Amniotic stem cell (primary cell): Measurements from ENCODE around the gene TRERF1.

Experiments used
- DNase-seq: peaks from one replicate; lab custom pipeline; 2025; lab: John Stamatoyannopoulos, UW

Gene TRERF1

DNA sequence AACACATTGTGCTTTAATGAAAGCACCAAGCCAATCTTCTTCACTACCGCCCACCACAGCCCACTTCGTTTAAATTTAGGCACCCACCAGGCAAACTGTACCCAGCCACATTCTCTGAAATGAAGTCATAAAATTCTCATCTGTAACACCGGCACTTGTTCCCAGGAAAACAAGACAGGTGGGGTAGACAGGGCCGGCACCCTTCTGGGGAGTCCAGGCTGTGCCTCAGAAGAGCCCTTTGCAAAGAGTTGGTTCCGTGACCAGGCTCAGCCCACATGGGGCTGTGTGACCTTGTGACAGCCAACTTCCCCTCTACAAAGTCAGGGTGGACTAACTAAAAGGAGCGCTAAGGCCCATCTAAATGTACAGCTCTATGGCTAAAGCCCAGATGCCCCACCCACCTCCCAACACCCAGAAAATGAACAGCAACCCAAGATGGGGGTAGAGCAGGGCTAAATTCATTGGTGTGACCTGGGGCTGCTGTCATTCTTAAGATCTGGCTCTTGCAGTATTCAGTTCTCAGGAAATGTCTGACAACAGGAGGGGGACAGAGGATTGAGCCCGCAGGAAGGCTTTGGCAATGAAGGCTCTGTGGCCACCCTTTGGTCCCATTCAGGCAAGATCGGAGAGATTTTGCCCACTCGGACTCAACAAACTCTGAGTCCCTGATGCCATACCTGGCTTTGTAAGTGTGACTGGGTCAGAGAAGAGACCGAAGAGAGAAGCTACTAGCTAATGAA, 56.7 kb downstream of the TRERF1 start:
- no peak for DNase-seq

DNA sequence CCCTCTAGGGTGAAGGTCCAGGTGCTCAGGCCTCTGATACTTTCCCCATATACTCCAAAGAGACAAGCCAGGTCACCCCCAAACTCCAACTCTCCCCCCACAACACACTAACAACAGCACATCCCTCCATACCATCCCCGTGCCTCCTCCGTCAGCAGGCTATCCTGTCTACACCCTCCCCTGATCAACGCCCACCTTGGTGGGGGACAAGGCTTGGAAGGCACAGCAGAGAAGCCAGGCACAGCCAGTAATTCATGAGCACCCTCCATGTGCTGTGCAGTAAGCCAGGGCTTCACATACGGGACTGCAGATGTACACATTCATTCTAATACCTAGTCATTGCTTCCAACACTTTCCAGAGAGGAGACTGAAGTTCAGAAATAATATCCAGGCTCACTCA, 57.6 kb downstream of the TRERF1 start:
- no peak for DNase-seq

DNA sequence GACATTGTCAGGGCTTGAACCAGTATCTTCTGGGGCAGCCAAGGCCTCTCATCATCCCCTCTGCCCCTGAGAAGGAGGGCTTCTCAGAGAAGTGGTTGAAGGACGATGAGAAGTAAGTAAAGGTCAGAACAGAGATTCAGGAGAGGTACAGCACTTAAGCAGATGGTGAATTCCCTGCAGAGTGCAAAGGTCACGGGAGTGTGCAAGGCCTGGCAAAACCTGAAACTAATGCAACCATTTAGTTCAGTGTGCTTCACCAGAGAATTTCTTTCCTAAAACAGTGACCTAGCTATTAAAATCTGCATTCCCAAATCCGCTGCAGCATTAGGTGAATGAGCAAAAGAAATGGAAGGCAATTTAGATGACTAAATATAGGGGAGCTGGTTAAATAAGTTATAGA, 58.4 kb downstream of the TRERF1 start:
- no peak for DNase-seq

DNA sequence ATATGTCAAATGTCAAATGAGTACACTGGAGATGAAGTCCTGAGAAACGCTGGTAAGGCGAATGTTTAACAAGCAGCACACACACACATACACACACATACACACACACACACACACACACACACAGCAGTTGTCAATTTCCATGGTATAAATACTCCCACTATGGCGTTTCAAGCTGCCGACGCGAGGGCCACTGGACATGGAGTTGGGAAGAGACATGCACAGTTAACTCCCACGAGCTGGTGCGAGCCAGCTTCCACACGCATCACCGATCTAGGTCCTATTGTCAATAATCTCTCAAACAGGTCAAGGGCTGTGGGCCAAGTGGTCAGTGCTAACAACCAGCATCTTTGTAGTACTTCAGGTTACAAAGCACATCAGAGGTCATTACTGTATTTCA, 58.9 kb downstream of the TRERF1 start:
- DNase-seq, result no peak

DNA sequence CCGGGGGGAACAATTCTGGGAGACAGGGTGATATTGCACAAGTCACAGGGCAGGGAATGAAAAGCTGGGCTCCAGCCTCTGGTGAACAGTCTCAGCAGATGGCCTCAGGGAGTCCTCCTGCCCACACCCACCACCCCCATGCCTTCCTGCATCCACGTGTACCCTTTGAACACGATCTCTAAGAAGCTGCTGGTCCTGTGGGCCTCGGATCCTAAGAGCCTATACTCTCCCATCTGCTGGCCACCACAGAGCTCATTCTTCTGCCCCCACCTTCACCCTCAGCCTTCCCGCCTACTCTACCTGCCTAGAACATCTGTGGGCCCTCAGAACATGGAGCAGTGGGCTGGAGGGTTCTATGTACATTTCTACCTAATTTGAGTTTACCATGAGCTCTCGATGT, 60.3 kb downstream of the TRERF1 start:
- DNase-seq, result no peak

DNA sequence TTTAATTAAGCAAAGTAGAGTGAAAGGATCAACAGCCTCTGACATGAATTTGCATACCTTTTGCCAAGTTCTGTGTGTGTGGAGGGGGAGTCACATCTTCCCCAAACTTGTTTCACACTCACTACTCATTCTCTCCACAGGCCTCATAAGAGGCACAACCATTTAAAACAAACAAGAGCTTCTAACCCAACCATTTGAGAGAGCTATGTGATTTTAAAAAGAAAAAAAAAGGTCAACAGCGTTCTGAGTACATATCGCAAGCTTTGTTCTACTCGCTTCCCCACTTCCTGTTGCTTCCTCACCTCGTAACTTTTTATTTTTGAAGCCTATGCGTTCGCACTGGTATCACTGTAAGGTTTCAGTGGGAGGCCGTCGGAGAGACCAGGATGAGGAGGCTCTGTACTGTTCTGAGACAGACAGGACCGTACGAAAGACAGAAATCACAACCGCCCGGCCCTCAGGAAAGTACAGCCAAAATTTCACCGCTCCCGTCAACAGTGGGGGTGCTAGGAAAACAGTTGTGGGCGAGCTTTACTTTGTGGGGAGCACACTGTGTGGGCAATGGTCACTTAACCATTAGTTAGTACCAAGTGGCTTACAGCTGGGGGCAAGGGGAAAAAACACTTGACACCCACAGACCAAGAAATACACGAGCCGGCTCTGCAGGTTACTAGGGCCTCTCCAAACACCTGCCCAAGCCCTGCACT, 61.3 kb downstream of the TRERF1 start:
- DNase-seq, result no peak

DNA sequence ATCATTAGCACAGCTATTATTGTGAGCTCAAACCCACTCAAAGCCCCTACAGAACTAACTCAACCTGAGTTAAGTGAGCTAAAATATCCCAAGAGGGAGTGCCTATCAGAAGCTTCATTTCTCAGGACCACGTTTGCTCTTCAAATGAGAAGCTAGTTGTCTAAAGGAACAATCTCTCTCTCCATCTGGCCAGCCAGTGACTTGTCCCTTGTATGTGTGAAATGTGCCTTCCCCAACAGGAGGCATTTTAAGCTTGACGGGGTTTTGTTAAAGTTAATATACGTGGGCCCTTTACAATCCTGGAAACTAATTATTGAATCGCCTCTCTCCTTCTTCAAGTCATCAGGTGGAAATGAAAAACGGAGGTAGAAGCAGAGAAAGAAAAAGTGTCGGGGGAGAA, 62.0 kb downstream of the TRERF1 start:
- no peak for DNase-seq

DNA sequence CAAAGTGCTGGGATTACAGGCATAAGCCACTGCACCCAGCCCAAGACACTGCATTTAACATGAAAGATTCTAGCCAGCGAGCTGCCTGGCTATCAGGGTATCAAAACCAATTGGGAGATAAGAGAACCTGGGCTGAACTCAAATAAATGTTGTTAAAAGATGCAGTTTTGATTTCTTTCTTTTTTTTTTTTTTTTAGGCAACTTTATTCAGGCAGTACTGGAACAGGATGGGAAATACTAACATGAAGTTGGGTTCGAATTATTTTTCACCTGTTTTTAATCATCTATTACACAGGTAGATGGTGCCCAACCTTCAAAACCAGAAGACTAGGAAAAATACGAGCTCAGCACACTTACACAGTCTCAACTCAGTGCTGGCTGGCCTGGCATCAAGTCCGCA, 63.7 kb downstream of the TRERF1 start:
- DNase-seq, result no peak

DNA sequence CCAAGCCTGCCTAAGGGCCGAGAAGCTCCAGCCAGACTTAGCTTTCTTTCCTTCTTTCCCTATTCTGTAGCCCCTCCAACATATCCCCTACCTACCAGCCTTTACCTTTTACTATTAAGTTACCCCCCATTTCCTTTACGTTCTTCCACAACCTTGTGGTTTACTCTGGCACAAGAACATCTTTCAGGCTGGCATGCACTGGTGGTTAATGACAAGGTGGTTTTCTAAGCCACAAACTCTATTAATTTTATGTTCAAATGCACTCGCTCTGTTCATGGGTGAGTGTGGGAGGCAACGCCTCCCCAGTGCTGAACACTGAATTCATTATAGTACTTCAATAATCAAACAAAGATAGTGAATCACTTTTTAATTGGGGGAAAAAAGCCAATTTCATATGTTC, 64.4 kb downstream of the TRERF1 start:
- no peak for DNase-seq

DNA sequence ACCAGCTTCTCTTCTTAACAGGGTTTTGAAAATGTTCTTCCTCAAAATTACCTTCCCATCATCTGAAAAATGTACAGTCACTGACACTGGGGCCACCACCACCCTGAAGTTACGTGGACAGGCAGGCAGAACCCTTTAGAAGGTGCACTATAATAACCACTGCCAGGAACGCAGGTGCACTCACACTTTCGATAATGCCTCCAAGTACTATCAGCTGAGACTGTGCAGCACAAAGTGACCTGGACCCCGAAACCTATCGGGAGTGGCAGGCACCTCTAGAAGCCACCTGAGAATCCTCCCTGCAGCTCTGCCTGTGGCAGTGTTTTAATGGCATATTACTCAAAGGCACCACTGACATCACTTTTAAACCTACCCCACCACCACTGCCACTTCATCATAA, 66.4 kb downstream of the TRERF1 start:
- no peak for DNase-seq

DNA sequence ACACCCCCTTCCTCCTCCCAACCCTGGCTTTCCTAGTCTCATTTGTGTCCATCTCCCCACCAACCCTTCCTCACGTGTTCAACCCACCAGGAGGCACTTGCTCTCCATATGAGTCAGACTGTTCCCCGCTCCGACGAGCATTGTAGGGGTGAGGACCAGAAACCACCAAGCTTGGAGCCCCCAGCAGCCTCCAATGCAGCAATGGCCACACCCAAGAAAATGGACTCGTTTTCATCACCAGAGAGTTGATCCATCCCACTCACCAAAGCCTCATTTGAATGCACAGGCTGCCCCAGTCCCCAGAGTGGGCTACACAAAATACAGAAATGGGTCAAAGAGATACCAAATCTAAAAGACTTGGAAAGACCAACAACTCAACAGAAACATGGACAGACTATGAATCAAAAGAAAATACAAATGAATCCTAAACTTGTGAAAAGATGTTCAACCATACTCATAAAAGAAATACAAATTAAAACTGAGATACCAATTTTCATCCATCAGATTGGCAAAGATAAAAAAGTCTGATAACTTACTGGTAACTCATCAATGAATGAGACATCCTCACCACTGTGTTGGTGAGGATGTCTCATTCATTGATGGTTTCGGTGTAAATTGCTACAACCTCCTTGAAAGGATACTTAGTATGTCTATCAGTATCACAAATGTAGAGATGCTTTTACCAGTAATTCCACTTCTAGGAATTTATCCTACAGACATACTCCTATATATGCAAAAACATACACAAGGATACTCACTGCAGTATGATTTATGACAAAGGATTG, 68.1 kb downstream of the TRERF1 start:
- DNase-seq, result no peak

DNA sequence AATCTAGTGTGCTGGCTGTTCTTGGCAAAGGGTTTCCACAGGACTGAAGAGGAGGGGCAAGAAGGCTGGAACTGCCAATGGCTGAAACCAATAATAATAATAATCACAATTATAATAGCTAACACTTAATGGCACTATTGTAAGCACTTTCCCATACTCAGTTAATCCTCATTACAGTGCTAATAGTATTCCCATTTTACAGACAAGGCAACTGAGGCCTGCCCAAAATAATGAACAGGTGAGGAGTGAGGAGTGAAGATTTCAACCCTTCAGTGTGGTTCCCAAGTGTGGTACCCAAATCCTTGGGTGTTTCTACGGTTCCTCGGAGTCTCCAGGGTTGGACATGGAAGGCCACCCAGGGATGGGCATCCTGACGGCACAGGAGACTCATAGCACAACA, 69.9 kb downstream of the TRERF1 start:
- no peak for DNase-seq

DNA sequence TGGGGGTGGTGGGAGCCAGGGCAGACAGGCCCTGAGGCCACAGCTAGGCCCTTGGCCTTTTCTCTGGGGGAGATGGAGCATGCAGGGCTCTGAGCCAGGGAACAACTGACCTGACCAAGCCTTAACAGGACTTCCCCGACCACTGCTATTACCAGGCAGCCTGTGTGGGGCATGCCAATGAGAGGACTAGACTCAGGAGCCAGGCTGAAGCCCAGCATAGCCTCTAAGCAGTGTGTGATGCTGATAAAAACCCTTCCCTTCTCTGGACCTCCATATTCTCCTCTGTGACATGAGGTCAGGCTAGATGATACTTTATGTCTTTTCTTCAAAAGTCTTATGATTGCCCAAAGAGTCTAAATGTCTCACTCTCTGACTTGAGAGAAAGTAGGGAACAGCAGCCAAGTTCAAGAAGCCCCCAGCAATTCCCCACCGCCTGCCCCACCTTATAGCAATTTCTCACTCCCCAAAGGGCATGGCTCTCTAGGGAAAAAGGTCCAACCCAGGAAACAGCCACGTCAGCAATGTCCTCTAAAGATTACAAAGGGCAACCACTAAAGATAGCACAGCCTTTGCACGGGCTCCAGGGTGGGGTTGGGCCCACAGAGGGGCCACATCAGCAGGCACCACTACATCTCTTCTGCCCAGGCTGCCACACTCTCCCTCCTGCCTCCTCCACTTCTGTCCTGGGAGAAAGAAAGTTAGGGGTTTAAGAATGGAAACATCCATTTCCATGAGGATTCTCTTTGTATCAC, 71.3 kb downstream of the TRERF1 start:
- no peak for DNase-seq

DNA sequence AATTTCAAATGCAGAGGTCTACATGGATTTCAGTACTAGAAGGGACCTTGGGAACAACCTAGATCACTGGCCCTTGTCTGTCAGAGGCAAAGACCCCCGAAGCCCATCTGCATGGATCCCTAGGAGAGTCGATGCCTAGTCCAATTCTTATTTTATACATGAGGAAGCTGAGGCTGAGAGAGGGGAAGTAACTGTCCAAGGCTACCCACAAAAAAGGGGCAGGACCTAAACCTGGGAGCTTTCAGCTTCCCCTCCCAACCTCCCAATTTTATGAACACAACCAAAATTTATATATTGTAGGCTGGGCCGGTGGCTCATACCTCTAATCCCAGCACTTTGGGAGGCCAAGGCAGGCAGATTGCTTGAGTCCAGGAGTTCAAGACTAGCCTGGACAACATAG, 73.2 kb downstream of the TRERF1 start:
- no peak for DNase-seq

DNA sequence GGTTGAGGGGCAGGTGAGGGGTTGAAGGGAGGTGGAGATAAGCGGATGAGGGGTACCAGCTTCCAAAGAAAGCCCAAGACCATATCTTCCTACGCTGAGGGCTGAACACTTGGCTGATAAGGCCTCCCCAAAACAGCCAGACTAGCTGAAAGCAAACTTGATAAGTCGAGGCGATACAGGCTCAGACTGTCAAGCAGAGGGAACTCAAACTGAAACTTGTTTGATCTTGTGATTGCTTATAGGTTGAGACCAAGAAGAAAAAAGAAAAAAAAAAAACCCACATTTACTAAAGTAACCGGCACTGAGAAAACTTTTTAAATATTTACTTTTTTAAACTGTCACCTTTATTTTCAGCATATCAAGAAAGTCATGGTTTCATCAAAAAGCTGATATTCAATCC, 73.6 kb downstream of the TRERF1 start:
- DNase-seq, result no peak

DNA sequence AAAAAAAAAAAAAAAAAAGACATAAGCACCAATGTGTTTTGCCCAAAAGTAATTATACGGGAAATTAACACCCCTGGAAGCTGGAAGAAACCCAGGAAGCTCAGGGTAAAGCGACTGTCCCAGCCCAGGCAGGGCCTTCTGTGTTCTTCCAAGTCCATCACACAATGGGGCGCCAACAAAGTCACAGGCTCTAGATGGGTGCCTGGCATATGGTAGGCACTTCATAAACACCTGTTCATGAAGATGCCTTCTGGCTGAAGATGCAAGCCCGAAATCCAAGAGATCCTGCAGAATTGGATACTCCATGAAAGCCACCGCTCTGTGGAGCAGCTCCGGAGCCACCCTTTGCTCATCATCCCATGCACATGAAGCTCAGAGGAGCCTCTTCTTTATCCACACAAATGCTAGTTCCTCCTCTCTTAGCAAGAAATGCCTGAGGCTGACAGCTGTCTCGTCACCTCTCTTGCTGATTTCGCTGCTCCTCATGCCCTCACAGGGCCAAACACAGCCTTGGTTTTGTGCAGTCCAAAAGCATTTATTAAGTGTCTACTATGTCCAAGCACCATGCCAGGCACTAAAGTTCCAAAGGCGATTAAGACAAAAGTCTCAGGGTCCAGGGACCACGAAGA, 76.6 kb downstream of the TRERF1 start:
- DNase-seq, result no peak

DNA sequence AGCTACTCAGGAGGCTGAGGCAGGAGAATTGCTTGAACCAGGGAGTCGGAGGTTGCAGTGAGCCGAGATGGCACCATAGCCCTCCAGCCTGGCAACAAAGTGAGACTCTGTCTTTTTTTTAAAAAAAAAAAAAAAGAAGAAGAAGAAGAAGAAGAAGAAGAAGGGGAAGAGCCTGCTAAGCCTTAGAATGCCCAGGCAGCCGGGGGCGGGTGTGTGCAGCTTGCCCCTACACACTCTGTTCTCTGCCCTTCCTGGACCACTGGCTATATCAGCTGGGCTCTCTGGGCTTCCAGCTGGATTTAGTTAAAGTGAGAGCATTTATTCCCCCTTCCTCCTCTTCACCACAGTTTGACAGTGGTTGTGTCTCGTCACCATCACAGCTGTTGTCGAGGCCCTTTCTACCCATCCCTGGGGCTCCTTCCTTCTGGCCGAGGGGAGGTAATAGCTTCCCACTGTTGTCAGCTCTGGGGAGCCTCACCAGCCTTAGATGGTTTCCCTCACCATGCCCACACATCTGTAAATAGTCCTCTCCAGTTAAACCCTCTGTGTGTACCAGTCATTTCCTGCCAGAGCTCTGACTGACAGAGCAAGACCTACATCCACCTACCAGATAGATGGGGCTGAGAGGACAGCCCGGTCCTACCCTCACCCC, 77.6 kb downstream of the TRERF1 start:
- DNase-seq, result no peak

DNA sequence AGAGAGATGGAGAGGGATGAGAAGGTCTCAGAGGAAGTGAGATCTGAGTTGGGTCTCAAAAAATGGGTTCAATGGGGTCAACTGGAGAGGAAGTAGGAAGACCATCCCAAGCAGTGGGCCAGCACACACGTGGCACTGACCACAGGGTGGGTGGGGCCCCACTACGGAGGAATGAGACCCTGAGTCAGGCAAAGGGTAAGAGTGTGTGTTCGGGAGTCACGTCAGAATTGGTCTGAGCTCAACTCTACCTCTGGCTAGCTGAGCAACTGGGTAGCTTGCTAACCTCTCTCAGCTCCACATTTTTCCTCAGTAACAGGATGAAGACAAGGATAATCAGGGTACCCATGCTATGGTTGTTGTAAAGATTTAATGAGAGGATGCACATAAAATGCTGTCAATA, 79.0 kb downstream of the TRERF1 start:
- no peak for DNase-seq

DNA sequence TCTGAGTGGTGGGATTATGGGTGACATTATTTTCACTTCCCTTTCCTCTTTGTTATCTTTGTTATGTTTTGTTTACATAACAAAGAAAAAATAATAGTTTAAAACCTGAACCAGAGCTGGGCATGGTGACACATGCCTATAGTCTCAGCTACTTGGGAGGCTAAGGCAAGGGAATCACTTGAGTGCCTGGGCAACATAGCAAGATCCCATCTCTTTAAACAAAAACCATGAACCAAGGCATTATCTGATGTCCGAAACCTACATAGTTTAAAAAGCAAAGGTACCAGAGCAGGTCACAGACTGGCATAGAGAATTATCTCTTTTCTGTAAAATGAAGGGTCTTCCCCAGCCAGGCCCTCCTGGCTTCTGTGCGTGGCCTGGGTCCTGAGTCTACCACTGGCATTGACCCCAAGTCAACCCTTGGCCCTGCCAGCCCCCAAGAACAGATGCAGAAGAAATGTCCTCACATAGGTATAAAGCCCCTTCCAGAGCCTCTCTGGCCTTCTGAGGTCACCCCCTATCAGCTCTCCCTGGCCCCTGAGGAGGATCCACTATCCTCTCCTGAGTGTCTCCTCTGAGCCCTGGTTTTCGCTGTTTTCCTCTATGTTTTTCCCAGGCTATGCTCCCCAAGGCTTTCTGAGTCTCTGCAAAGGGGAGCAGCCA, 81.3 kb downstream of the TRERF1 start:
- no peak for DNase-seq

DNA sequence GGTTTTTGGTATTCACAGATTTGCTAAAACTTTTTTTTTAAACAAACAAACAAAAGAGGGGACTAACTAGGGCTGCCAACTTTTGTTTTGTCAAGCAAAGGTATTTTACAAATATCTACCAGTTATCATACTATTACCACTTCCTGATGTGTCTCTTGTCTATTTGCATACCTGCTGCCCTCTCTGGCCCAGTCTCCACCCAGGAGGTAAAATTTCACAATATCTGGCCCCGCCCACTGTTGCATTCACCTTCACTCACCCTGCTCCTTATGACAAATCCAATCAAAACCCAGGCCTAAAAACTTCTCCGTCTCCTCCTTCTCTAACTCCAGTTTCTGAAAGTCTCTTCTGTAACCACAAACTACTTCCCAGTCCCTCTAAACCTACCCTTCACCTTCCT, 82.2 kb downstream of the TRERF1 start:
- DNase-seq, result no peak

DNA sequence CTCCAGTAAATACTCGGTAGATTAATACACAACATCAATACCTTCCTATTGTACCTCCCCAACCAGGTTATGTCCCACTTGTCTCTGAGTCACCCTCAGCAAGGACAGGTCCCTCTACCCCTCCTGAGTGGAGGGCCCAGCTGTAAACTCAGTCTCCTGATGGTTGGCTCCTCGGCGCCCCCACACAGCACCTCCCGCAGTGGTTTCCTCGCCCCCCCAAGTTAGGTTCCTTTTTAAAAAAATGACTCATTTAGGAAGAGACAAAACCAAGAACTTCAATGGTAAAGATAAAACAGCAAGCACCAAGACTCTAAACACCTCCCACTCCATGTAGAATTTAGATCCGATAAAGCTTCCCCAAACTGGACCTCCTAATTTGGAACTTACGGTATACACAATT, 83.5 kb downstream of the TRERF1 start:
- no peak for DNase-seq
